HG02759 (cell line): Measurements from ENCODE around the gene SMKR1.
A peak's percentile ranks its signal among the peaks of the same experiment; 100 is the strongest.
"Not testable (repeated sequence)": the region's sequence is repeated elsewhere in the genome, so short reads cannot be mapped to it uniquely, and the experiment has no call there.

Experiments
- ATAC-seq: cut with Tn5 transposase; IDR thresholded peaks from one replicate; pipeline ENCODE4 v1.9.1; 2021; ENCODE audit warnings: mild to moderate bottlenecking, moderate library complexity; ENCODE audit not compliant: unreplicated experiment

The SMKR1 gene

GRCh38 chr7:129501760-129502707, at the start of gene SMKR1:
TSS of gene SMKR1 (plus strand) at chr7:129502531. CDS start at chr7:129502825, 294 bp downstream.
- peak; percentile 93 for ATAC-seq

- ATAC-seq, result no peak
These were observed 49.6 kb upstream of the SMKR1 start for GRCh38 chr7:129452589-129453231.

GRCh38 chr7:129453510-129454248, 48.7 kb upstream of the SMKR1 start:
- no peak for ATAC-seq

GRCh38 chr7:129454249-129454551, 48.1 kb upstream of the SMKR1 start:
- no peak for ATAC-seq

- ATAC-seq, result no peak
These were observed 45.9 kb upstream of the SMKR1 start for GRCh38 chr7:129456421-129456820.

GRCh38 chr7:129457101-129457500, 45.2 kb upstream of the SMKR1 start:
- ATAC-seq, result no peak

- ATAC-seq, result no peak
These were observed 44.2 kb upstream of the SMKR1 start for GRCh38 chr7:129458171-129458570.

GRCh38 chr7:129461809-129462208, 40.5 kb upstream of the SMKR1 start:
- ATAC-seq, result no peak

- no peak for ATAC-seq
These were observed 39.9 kb upstream of the SMKR1 start for GRCh38 chr7:129462420-129462819.

- ATAC-seq, result no peak
These were observed 38.1 kb upstream of the SMKR1 start for GRCh38 chr7:129464194-129464593.

- no peak for ATAC-seq
These were observed 37.3 kb upstream of the SMKR1 start for GRCh38 chr7:129465080-129465479.

GRCh38 chr7:129466796-129467195, 35.5 kb upstream of the SMKR1 start:
- ATAC-seq, result no peak

GRCh38 chr7:129468087-129468486, 34.2 kb upstream of the SMKR1 start:
- ATAC-seq, result no peak

GRCh38 chr7:129468547-129468946, 33.8 kb upstream of the SMKR1 start:
- ATAC-seq, result no peak

GRCh38 chr7:129469930-129470329, 32.4 kb upstream of the SMKR1 start:
- no peak for ATAC-seq

- no peak for ATAC-seq
These were observed 31.9 kb upstream of the SMKR1 start for GRCh38 chr7:129470411-129470810.

GRCh38 chr7:129471402-129471827, 30.9 kb upstream of the SMKR1 start:
- ATAC-seq, result no peak

- not testable (repeated sequence) for ATAC-seq
These were observed 26.4 kb upstream of the SMKR1 start for GRCh38 chr7:129475931-129476330.

- not testable (repeated sequence) for ATAC-seq
These were observed 25.9 kb upstream of the SMKR1 start for GRCh38 chr7:129476398-129476797.

- no peak for ATAC-seq
These were observed 22.5 kb upstream of the SMKR1 start for GRCh38 chr7:129479831-129480230.

GRCh38 chr7:129480674-129481363, 21.5 kb upstream of the SMKR1 start:
- ATAC-seq, result no peak
